Measurements from ENCODE around the gene FBH1.

FBH1 gene

GRCh38 chr10:5975641-5976473 lies 85.8 kb downstream of the FBH1 start:
- Mint-ChIP-seq H3K27me3 (peaks cover 1% of the 10 kb centered on the region), H3K4me3 (peak overlapping the region; percentile 97), H3K4me1 (peaks cover 49% of the 10 kb centered on the region), H3K27ac (peak overlapping the region; percentile 96), H3K36me3 (ENCODE audit: low read depth) (peaks cover 17% of the 10 kb centered on the region), H3K9me3 (no peaks in the 10 kb centered on the region)
- peak; percentile 90 for ATAC-seq
- peak; percentile 69 for DNase-seq

GRCh38 chr10:5976512-5977470 lies 86.7 kb downstream of the FBH1 start:
- peak; percentile 59 for DNase-seq
- Mint-ChIP-seq H3K36me3 (ENCODE audit: low read depth) (peaks cover 16% of the 10 kb centered on the region), H3K4me3 (peak overlapping the region; percentile 97), H3K4me1 (peaks cover 40% of the 10 kb centered on the region), H3K27ac (peak overlapping the region; percentile 96), H3K27me3 (peaks cover 1% of the 10 kb centered on the region), H3K9me3 (no peaks in the 10 kb centered on the region)
- peak; percentile 1 for ATAC-seq

- Mint-ChIP-seq H3K4me3 (peak within 1 kb of the TSS; percentile 97), H3K4me1 (peaks cover 35% of the 10 kb centered on the region), H3K9me3 (no peaks in the 10 kb centered on the region), H3K27me3 (peaks cover 1% of the 10 kb centered on the region), H3K27ac (peak within 1 kb of the TSS; percentile 96), H3K36me3 (ENCODE audit: low read depth) (peaks cover 15% of the 10 kb centered on the region)
- peak; percentile 77 for ATAC-seq
- peak; percentile 91 for DNase-seq
These were observed 87.6 kb downstream of the FBH1 start, which contains the start of gene IL15RA for GRCh38 chr10:5977471-5978229. TSS of gene IL15RA (minus strand) at chr10:5977543. CDS start at chr10:5977492, 51 bp downstream.

- no peaks in the 10 kb centered on the region for H3K9me3 Mint-ChIP-seq
- H3K4me3 Mint-ChIP-seq, result peak overlapping the region; percentile 84
- peaks cover 1% of the 10 kb centered on the region for H3K27me3 Mint-ChIP-seq
- H3K4me1 Mint-ChIP-seq, result peaks cover 31% of the 10 kb centered on the region
- ATAC-seq, result no peak
- peak overlapping the region; percentile 74 for H3K27ac Mint-ChIP-seq
- peaks cover 14% of the 10 kb centered on the region for H3K36me3 Mint-ChIP-seq (ENCODE audit: low read depth)
- DNase-seq, result no peak
These were observed 88.1 kb downstream of the FBH1 start for GRCh38 chr10:5978230-5978489.

- DNase-seq (no peak), ATAC-seq (no peak)
- Mint-ChIP-seq H3K27me3 (peaks cover 5% of the 10 kb centered on the region), H3K4me3 (no peak overlapping the region), H3K4me1 (peaks cover 3% of the 10 kb centered on the region), H3K27ac (no peak overlapping the region), H3K36me3 (ENCODE audit: low read depth) (no peaks in the 10 kb centered on the region), H3K9me3 (no peaks in the 10 kb centered on the region)
These were observed 91.5 kb downstream of the FBH1 start for GRCh38 chr10:5981529-5981928.

GRCh38 chr10:5983774-5984173 lies 93.7 kb downstream of the FBH1 start:
- Mint-ChIP-seq H3K36me3 (ENCODE audit: low read depth) (no peaks in the 10 kb centered on the region), H3K4me1 (peaks cover 12% of the 10 kb centered on the region), H3K27ac (no peak overlapping the region), H3K4me3 (no peak overlapping the region), H3K27me3 (peaks cover 5% of the 10 kb centered on the region), H3K9me3 (no peaks in the 10 kb centered on the region)
- ATAC-seq (no peak), DNase-seq (no peak)

GRCh38 chr10:5985029-5985428 lies 95.0 kb downstream of the FBH1 start:
- DNase-seq (no peak), ATAC-seq (no peak)
- Mint-ChIP-seq H3K4me1 (peaks cover 12% of the 10 kb centered on the region), H3K27ac (no peak overlapping the region), H3K4me3 (no peak overlapping the region), H3K9me3 (no peaks in the 10 kb centered on the region), H3K27me3 (peaks cover 5% of the 10 kb centered on the region), H3K36me3 (ENCODE audit: low read depth) (no peaks in the 10 kb centered on the region)

Data from activated naive CD8-positive, alpha-beta T cell treated with anti-CD3 and anti-CD28 coated beads, Interleukin-2, amount 50 U/mL, for 24 hours (primary cell).